ENCODE data around the gene MPRIP. TPM values are rescaled to one million over a fixed set of nuclear protein-coding genes. Genes with fewer than 3 reads are reported as not detected.

The MPRIP gene
- total RNA-seq, 1 experiment from 2014 or later, result 258 TPM

GRCh38 chr17:17228521-17229279 lies 186.4 kb downstream of the MPRIP start:
- H3K79me2 ChIP-seq (ENCODE audit: insufficient read depth, low read length), result no peaks in the 10 kb centered on the region; the same call in 1 of the 2 replicates
- RAD21 ChIA-PET (ENCODE audit: low non-redundant PET in 1 of 2, low total read pairs in 2 of 2, uncharacterized antibody in 2 of 2, unreplicated experiment in 2 of 2), result no interaction called here
- no peak overlapping the region for H3K9ac ChIP-seq (ENCODE audit: low read length)
- H3K27ac ChIP-seq (ENCODE audit: low read depth, low read length), result no peak overlapping the region
- H3K4me3 ChIP-seq (replicated peaks in 1 of 2; ENCODE audit: low read depth in 1 of 2, low read length in 2 of 2), result no peak overlapping the region
- no peaks in the 10 kb centered on the region for H3K4me1 ChIP-seq (ENCODE audit: control insufficient read depth in 1 of 2, insufficient read depth in 2 of 2, low read length in 2 of 2)
- POLR2A ChIA-PET, result no interaction called here
- H3K9me2 ChIP-seq (ENCODE audit: insufficient read depth), result no peaks in the 10 kb centered on the region
- CTCF ChIA-PET, result no interaction called here
- H2AFZ ChIP-seq (ENCODE audit: low read depth, low read length, poor library complexity, severe bottlenecking), result no peak overlapping the region
- DNase-seq (ENCODE audit: low read depth, low spot score) (no peak), ATAC-seq (no peak)
- H4K20me1 ChIP-seq (ENCODE audit: insufficient read depth), result no peaks in the 10 kb centered on the region
- no peaks in the 10 kb centered on the region for H3K9me3 ChIP-seq (ENCODE audit: control insufficient read depth in 1 of 2, insufficient read depth in 1 of 2, low read depth in 1 of 2, low read length in 2 of 2)
- no peaks in the 10 kb centered on the region for H3K27me3 ChIP-seq (ENCODE audit: insufficient read depth, low read length)
- no TSS peak for BruUV-seq (replicated peaks)
- H3K36me3 ChIP-seq (ENCODE audit: control insufficient read depth in 1 of 2, insufficient read depth in 2 of 2, low read length in 2 of 2), result peaks cover 18 to 32% of the 10 kb centered on the region in 2 experiments
- H3K4me2 ChIP-seq (ENCODE audit: low read length), result no peak overlapping the region
- intact Hi-C loops (cut with micrococcal nuclease), result no loop called here
- TF ChIP-seq POLR2A (IDR thresholded peaks at IDR 0.05; ENCODE audit: borderline replicate concordance, extremely low read depth, insufficient read depth, insufficient read length), result no peak
- TF ChIP-seq EZH2phosphoT487 (IDR thresholded peaks at IDR 0.05; ENCODE audit: borderline replicate concordance), result no peak
- TF ChIP-seq ZFX (IDR thresholded peaks at IDR 0.05), result no peak
- no peak for TF ChIP-seq CEBPB (IDR thresholded peaks at IDR 0.05; ENCODE audit: low read depth)
- TF ChIP-seq ZBTB33 (IDR thresholded peaks at IDR 0.05; ENCODE audit: extremely low read depth, insufficient replicate concordance, low read length), result no peak
- no peak for TF ChIP-seq CBX3 (IDR thresholded peaks at IDR 0.05; ENCODE audit: low read depth)
- no peak for TF ChIP-seq SP1 (IDR thresholded peaks at IDR 0.05; ENCODE audit: low read depth)
- TF ChIP-seq CTCF (IDR thresholded peaks at IDR 0.05 in 2 of 3, conservative IDR thresholded peaks at IDR 0.05 in 1 of 3; ENCODE audit: borderline replicate concordance in 1 of 3, insufficient read depth in 1 of 3, low read depth in 2 of 3, low read length in 2 of 3), result no peak
- TF ChIP-seq POLR2AphosphoS5 (IDR thresholded peaks at IDR 0.05; ENCODE audit: low read depth, low read length), result no peak
- no peak for TF ChIP-seq ATF3 (IDR thresholded peaks at IDR 0.05)
- TF ChIP-seq EGR1 (IDR thresholded peaks at IDR 0.05; ENCODE audit: low read depth), result no peak
- no peak for TF ChIP-seq SIN3A (IDR thresholded peaks at IDR 0.05; ENCODE audit: low read depth)
- no peak for TF ChIP-seq JUND (IDR thresholded peaks at IDR 0.05)
- TF ChIP-seq REST (IDR thresholded peaks at IDR 0.05; ENCODE audit: low read depth), result no peak
- no peak for TF ChIP-seq ELF1 (IDR thresholded peaks at IDR 0.05; ENCODE audit: borderline replicate concordance, low read depth)
- no peak for TF ChIP-seq MAX (IDR thresholded peaks at IDR 0.05)
